GM18502 (cell line): ENCODE data around the gene LRRC8E.
A peak's percentile ranks its signal among the peaks of the same experiment; 100 is the strongest.
"Not testable (repeated sequence)": the region's sequence is repeated elsewhere in the genome, so short reads cannot be mapped to it uniquely, and the experiment has no call there.

Experiments used
- ATAC-seq: cut with Tn5 transposase; IDR thresholded peaks from one replicate; pipeline ENCODE4 v1.9.1; 2021; ENCODE audit warnings: mild to moderate bottlenecking; ENCODE audit not compliant: unreplicated experiment, poor library complexity

The LRRC8E gene

GRCh38 chr19:7852851-7853769, 35.2 kb upstream of the LRRC8E start:
- ATAC-seq = peak; percentile 63

- ATAC-seq = no peak
These were observed 34.6 kb upstream of the LRRC8E start for GRCh38 chr19:7853770-7854128.

- no peak for ATAC-seq
These were observed 32.7 kb upstream of the LRRC8E start for GRCh38 chr19:7855426-7856108.

GRCh38 chr19:7856109-7856591, 32.2 kb upstream of the LRRC8E start:
- no peak for ATAC-seq

GRCh38 chr19:7856679-7857663, 31.3 kb upstream of the LRRC8E start:
- no peak for ATAC-seq

GRCh38 chr19:7857727-7858108, 30.6 kb upstream of the LRRC8E start:
- no peak for ATAC-seq

- ATAC-seq = no peak
These were observed 30.1 kb upstream of the LRRC8E start for GRCh38 chr19:7858109-7858770.

- ATAC-seq = not testable (repeated sequence)
These were observed 29.2 kb upstream of the LRRC8E start for GRCh38 chr19:7859087-7859486.

GRCh38 chr19:7859831-7860713, 28.2 kb upstream of the LRRC8E start:
- ATAC-seq = no peak

GRCh38 chr19:7860714-7861618, 27.3 kb upstream of the LRRC8E start:
- no peak for ATAC-seq

- no peak for ATAC-seq
These were observed 26.5 kb upstream of the LRRC8E start for GRCh38 chr19:7861619-7862412.

- no peak for ATAC-seq
These were observed 25.8 kb upstream of the LRRC8E start for GRCh38 chr19:7862413-7862951.

GRCh38 chr19:7863157-7863970, 24.9 kb upstream of the LRRC8E start:
- no peak for ATAC-seq

- no peak for ATAC-seq
These were observed 24.2 kb upstream of the LRRC8E start for GRCh38 chr19:7863971-7864689.

- ATAC-seq = no peak
These were observed 23.6 kb upstream of the LRRC8E start for GRCh38 chr19:7864690-7865074.
